IMR-90 (cell line): ENCODE data around the gene CFL2.

ENCODE experiments used
- CTCF ChIP-seq: conservative IDR thresholded peaks from 2 replicates; pipeline ENCODE4 v1.5.1; 2012; ENCODE audit warnings: mild to moderate bottlenecking, low read depth, low read length, improper control_type of control experiment
- FOS ChIP-seq: fragments of 150-350 bp; IDR thresholded peaks from 2 replicates; pipeline ENCODE4 v1.6.1; 2016; ENCODE audit warnings: low read depth, low read length
- MAFK ChIP-seq: IDR thresholded peaks from 2 replicates; pipeline ENCODE4 v1.6.1; 2012; ENCODE audit warnings: low read depth, low read length, improper control_type of control experiment
- MXI1 ChIP-seq: IDR thresholded peaks from 2 replicates; pipeline ENCODE4 v1.6.1; 2012; ENCODE audit warnings: low read depth, mild to moderate bottlenecking, low read length, moderate library complexity, borderline replicate concordance
- POLR2A ChIP-seq: IDR thresholded peaks from 2 replicates; pipeline ENCODE4 v1.6.1; 2012; ENCODE audit warnings: mild to moderate bottlenecking, low read depth, low read length
- RAD21 ChIP-seq: IDR thresholded peaks from 2 replicates; pipeline ENCODE4 v1.6.1; 2012; ENCODE audit warnings: low read length, improper control_type of control experiment
- USF2 ChIP-seq: fragments of 150-350 bp; IDR thresholded peaks from 2 replicates; pipeline ENCODE4 v1.6.1; 2017; ENCODE audit warnings: mild to moderate bottlenecking, antibody characterized with exemption, low read length, low read depth

- TF ChIP-seq MAFK (no peak), CTCF (no peak), USF2 (no peak), POLR2A (no peak), FOS (no peak), MXI1 (no peak), RAD21 (no peak)
Observed at GRCh38 chr14:34691206-34691605, 23.2 kb downstream of the CFL2 start.
